Measurements from ENCODE around the gene SELENOH. TPM values are rescaled to one million over a fixed set of nuclear protein-coding genes. Genes with fewer than 3 reads are reported as not detected.

The SELENOH gene
- total RNA-seq, 2 donors from 2014 or later = 73.9 to 78.0 TPM

- no peak overlapping the region for H3K27ac ChIP-seq
- H3K27me3 ChIP-seq (replicated peaks; ENCODE audit: insufficient read depth) = no peaks in the 10 kb centered on the region
These were observed 29.5 kb downstream of the SELENOH start for GRCh38 chr11:57770793-57771192.

GRCh38 chr11:57771365-57771764 is 30.1 kb downstream of the SELENOH start:
- TF ChIP-seq CTCF (IDR thresholded peaks at IDR 0.05) = no peak
- Histone ChIP-seq H3K4me3 (no peak overlapping the region), H3K9me3 (no peaks in the 10 kb centered on the region), H3K36me3 (no peaks in the 10 kb centered on the region), H3K27me3 (replicated peaks; ENCODE audit: insufficient read depth) (no peaks in the 10 kb centered on the region), H3K4me1 (ENCODE audit: control insufficient read depth in 1 of 2, low read depth in 2 of 2) (peaks cover 61 to 81% of the 10 kb centered on the region in 2 donors), H3K27ac (no peak overlapping the region)
- ATAC-seq (ENCODE audit: insufficient number of reproducible peaks, low FRiP score, low read depth) (no peak), DNase-seq (ENCODE audit: low spot score) (no peak)

More at GRCh38 chr11:57770793-57771192, 29.5 kb downstream of the SELENOH start:
- no peak overlapping the region for H3K4me3 ChIP-seq
- ATAC-seq (ENCODE audit: insufficient number of reproducible peaks, low FRiP score, low read depth) (no peak), DNase-seq (ENCODE audit: low spot score) (no peak)
- TF ChIP-seq CTCF (IDR thresholded peaks at IDR 0.05) = no peak
- no peaks in the 10 kb centered on the region for H3K36me3 ChIP-seq
- peaks cover 58 to 81% of the 10 kb centered on the region in 2 donors for H3K4me1 ChIP-seq (ENCODE audit: control insufficient read depth in 1 of 2, low read depth in 2 of 2)
- H3K9me3 ChIP-seq = no peaks in the 10 kb centered on the region

GRCh38 chr11:57772562-57772961 is 31.3 kb downstream of the SELENOH start:
- Histone ChIP-seq H3K27ac (no peak overlapping the region), H3K4me1 (ENCODE audit: control insufficient read depth in 1 of 2, low read depth in 2 of 2) (peaks cover 70 to 84% of the 10 kb centered on the region in 2 donors), H3K36me3 (no peaks in the 10 kb centered on the region), H3K9me3 (no peaks in the 10 kb centered on the region), H3K27me3 (replicated peaks; ENCODE audit: insufficient read depth) (no peaks in the 10 kb centered on the region), H3K4me3 (no peak overlapping the region)
- no peak for ATAC-seq (ENCODE audit: insufficient number of reproducible peaks, low FRiP score, low read depth)
- no peak for DNase-seq (ENCODE audit: low spot score)
- TF ChIP-seq CTCF (IDR thresholded peaks at IDR 0.05) = no peak

GRCh38 chr11:57773026-57773598 is 31.8 kb downstream of the SELENOH start:
- DNase-seq (ENCODE audit: low spot score) (no peak), ATAC-seq (ENCODE audit: insufficient number of reproducible peaks, low FRiP score, low read depth) (no peak)
- no peaks in the 10 kb centered on the region for H3K27me3 ChIP-seq (replicated peaks; ENCODE audit: insufficient read depth)
- no peak overlapping the region for H3K27ac ChIP-seq
- H3K9me3 ChIP-seq = no peaks in the 10 kb centered on the region
- H3K4me1 ChIP-seq (ENCODE audit: control insufficient read depth in 1 of 2, low read depth in 2 of 2) = peaks cover 72 to 86% of the 10 kb centered on the region in 2 donors
- H3K4me3 ChIP-seq = no peak overlapping the region
- TF ChIP-seq CTCF (IDR thresholded peaks at IDR 0.05) = no peak
- no peaks in the 10 kb centered on the region for H3K36me3 ChIP-seq

- no peaks in the 10 kb centered on the region for H3K36me3 ChIP-seq
- no peaks in the 10 kb centered on the region for H3K27me3 ChIP-seq (replicated peaks; ENCODE audit: insufficient read depth)
- no peaks in the 10 kb centered on the region for H3K9me3 ChIP-seq
- TF ChIP-seq CTCF (IDR thresholded peaks at IDR 0.05) = no peak
- H3K4me3 ChIP-seq = peak overlapping the region; percentile 57
- H3K4me1 ChIP-seq (ENCODE audit: control insufficient read depth in 1 of 2, low read depth in 2 of 2) = peaks cover 79 to 89% of the 10 kb centered on the region in 2 donors
- H3K27ac ChIP-seq = peak overlapping the region in 1 of 2 donors; percentile 70
- DNase-seq (ENCODE audit: low spot score) (no peak), ATAC-seq (ENCODE audit: insufficient number of reproducible peaks, low FRiP score, low read depth) (no peak)
These were observed 34.2 kb downstream of the SELENOH start for GRCh38 chr11:57775491-57775890.

All from thoracic aorta (tissue), 2 donors.